ENCODE results near the gene OR10D3.
"Not testable (repeated sequence)": the region's sequence is repeated elsewhere in the genome, so short reads cannot be mapped to it uniquely, and the experiment has no call there.

The OR10D3 gene

GRCh38 chr11:124183068-124183467, at the start of gene OR10D3:
OR10D3 (plus strand) TSS chr11:124183345; CDS start chr11:124185270, 1,925 bp downstream.
- DNase-seq (ENCODE audit: low spot score): no peak

GRCh38 chr11:124143034-124143433, 40.1 kb upstream of the OR10D3 start:
- no peak for DNase-seq (ENCODE audit: low spot score)

- no peak for DNase-seq (ENCODE audit: low spot score)
These were observed 35.2 kb upstream of the OR10D3 start for GRCh38 chr11:124147951-124148350.

GRCh38 chr11:124150684-124151083, 32.5 kb upstream of the OR10D3 start:
- DNase-seq (ENCODE audit: low spot score): no peak

- no peak for DNase-seq (ENCODE audit: low spot score)
These were observed 30.3 kb upstream of the OR10D3 start for GRCh38 chr11:124152770-124153407.

- DNase-seq (ENCODE audit: low spot score): no peak
These were observed 29.3 kb upstream of the OR10D3 start for GRCh38 chr11:124153821-124154220.

- DNase-seq (ENCODE audit: low spot score): no peak
These were observed 23.7 kb upstream of the OR10D3 start for GRCh38 chr11:124159481-124159880.

GRCh38 chr11:124160986-124161385, 22.2 kb upstream of the OR10D3 start:
- DNase-seq (ENCODE audit: low spot score): no peak

- no peak for DNase-seq (ENCODE audit: low spot score)
These were observed 15.3 kb upstream of the OR10D3 start for GRCh38 chr11:124167826-124168231.

- no peak for DNase-seq (ENCODE audit: low spot score)
These were observed 14.3 kb upstream of the OR10D3 start for GRCh38 chr11:124168796-124169195.

GRCh38 chr11:124170315-124170714, 12.8 kb upstream of the OR10D3 start:
- not testable (repeated sequence) for DNase-seq (ENCODE audit: low spot score)

- no peak for DNase-seq (ENCODE audit: low spot score)
These were observed 12.2 kb upstream of the OR10D3 start for GRCh38 chr11:124170801-124171586.

- no peak for DNase-seq (ENCODE audit: low spot score)
These were observed 11.0 kb upstream of the OR10D3 start for GRCh38 chr11:124172101-124172500.

GRCh38 chr11:124172599-124172998, 10.5 kb upstream of the OR10D3 start:
- no peak for DNase-seq (ENCODE audit: low spot score)

GRCh38 chr11:124174001-124174583, 9.1 kb upstream of the OR10D3 start:
- peak; percentile 71 for DNase-seq (ENCODE audit: low spot score)

- no peak for DNase-seq (ENCODE audit: low spot score)
These were observed 6.0 kb upstream of the OR10D3 start for GRCh38 chr11:124176925-124177715.

- peak; percentile 11 for DNase-seq (ENCODE audit: low spot score)
These were observed 3.8 kb upstream of the OR10D3 start for GRCh38 chr11:124179310-124179709.

- DNase-seq (ENCODE audit: low spot score): no peak
These were observed 7.4 kb downstream of the OR10D3 start for GRCh38 chr11:124190298-124191139.

GRCh38 chr11:124193221-124194010, 10.3 kb downstream of the OR10D3 start:
- no peak for DNase-seq (ENCODE audit: low spot score)
